HS-5 (cell line): ENCODE data around the gene L3MBTL4.
A peak's percentile ranks its signal among the peaks of the same experiment; 100 is the strongest.

Experiments used
- DNase-seq: peaks from one replicate; pipeline ENCODE4 v3.0.0-alpha.2; 2012; ENCODE audit warnings: low read depth

Gene L3MBTL4

DNA sequence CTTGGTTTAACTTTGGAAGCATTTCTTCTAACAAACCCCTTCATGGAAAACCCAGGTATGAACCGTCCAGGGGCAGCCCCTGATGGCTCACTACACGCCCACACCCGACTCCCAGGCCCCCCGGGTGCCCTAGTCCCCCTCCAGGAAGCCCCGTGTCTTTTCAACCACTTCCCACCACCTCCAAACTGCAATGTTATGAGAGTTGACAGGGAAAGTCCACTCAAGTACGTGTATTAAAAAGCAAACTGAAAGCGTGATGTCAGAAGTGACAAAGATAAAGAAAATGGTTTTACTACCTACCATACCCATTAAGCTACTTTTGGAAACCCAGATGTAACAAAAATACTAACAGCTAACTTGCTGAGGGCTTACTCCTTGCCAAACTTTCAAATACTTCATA is 51.5 kb downstream of the L3MBTL4 start:
- no peak for DNase-seq

DNA sequence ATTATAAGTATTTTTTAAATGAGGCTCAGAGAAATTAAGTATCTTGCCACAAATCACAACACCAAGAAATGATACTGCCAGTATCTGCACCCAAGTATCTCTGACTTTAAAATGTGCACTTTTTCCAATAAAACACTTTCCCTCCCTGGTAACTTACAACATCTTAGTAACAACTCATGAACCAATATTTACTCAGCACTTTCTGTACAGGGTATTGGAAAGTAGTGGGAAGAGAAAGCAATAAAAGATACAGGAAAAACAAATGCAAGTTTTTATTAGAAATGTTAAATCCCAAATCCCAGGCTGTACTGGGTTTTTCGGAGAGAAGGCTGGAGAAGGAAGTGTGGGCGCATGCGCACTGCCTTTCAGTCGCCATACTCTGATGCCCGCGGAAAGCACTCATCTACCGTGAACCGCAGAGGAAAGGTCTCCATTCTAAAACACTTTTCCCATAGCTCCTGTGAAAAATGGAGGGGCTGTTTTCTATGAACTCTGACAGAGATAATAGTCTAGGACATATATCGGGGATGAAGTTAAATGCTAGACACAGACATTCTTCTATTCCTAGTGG is 52.1 kb downstream of the L3MBTL4 start:
- no peak for DNase-seq

DNA sequence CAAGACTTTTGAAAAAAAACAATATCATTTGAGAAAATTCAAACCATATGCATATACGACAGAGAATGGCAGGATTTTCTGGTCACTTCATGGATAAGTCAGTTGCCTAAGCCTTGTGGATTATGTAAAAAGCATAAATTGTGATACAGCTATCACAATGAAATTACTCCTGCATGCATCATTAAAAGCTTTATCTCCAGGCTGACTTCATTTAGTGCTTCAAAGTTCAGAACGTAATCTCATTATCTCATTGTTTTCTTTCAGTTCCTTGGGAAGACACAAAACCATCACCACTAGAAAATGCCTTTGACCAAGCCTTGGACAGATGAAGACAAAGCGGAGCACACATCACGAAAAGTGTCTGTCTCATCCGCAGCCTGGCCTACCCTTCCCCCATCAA is 57.0 kb downstream of the L3MBTL4 start:
- DNase-seq: no peak

DNA sequence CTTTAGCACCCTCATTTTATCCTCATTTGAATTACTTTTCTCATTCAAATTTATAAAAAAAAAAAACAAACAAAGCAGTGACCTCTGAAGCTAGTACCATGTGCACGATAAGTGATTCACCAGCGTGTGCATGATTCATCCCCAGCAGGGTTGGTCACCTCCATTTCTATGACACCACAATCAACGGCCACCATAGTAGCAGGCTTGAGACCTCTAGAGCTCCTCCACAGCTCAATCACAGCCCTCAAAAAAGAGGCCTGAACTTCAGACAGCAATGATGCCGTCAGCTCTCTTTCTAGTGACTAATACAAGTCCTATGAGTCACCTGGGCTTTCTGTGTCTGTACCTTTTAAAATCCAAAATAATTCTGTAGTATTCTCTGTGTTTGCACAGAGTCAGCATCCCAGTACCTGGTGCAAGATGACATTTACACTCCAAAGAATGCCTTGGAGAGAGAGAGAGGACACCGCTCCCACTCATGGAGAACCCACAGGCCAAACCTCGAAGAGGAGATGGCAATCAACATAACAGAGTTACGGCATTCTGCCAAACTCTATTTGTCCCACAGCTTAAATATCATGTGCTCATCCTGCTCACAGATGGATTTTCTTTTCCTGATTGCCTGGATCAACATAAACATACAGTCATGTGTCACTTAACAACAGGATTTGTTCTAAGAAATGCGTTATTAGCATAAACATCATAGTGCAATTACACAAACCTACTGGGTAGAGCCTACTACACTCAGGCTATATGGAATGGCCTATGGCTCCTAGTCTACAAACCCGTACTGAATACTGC is 58.7 kb downstream of the L3MBTL4 start:
- peak; percentile 31 for DNase-seq

DNA sequence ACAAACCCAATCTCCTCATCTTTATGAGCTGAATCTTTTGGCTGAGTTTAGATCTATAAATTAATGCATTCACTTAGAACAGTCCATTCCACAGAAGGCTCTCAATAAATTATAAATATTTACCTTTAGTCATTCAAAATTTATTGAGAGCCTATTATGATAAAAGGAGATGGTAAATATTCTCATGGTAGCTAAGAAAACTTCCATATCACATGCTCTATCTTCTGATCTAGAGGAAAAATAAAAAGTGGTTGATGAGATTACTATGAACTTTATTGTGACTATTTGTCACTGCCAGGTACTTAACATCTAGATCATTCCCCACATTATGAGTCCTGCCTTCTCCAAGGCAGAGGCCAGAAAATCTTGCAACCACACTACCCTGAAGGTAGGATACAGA is 62.4 kb downstream of the L3MBTL4 start:
- DNase-seq: no peak

DNA sequence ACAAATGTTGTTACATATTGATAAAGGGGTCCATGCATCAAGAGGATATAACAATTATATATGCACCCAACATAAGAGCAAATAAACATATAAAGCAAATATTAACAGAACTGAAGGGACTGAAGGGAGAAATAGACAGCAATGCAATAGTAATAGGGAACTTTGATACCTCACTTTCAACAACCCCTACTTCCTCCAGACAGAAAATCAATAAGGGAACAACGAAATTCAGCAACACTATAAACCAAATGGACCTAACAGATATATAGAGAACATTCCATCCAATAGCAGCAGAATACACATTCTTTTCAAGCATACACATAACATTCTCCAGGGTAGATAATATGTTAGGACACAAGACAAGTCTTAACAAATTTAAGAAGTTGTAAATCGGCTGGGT is 71.7 kb downstream of the L3MBTL4 start:
- no peak for DNase-seq

DNA sequence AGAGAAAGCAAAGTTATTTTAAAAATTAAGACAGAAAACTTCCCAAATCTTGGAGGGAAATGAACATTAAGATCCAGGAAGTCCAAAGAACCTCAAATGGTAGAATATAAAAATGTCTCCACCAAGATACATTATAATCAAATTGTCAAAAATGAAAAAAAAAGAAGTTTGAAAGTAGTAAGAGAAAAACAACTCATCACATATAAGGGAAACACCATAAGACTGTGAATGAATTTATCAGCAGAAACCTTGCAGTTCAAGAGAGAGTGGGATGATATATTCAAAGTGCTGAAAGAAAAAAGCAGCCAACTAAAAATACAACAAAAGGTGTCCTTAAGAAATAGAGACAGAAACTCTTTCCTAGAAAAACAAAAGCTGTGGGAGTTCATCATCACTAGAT is 73.0 kb downstream of the L3MBTL4 start:
- DNase-seq: no peak

DNA sequence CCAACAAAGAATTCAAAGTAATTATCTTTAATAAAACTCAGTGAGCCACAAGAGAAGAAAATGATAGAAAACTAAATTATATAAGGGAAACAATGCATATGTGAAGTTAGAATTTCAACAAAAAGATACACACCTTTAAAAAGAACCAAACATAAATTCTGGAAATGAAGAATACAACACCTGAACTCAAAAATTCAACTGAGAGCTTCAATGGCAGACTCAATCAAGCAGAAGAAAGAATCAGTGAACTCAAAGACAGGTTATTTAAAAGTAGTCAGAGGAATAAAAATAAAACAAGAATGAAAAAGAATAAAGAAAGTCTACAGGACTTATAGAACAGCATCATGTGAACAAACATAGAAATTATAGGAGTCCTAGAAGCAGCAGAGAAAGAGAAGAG is 73.4 kb downstream of the L3MBTL4 start:
- DNase-seq: no peak

DNA sequence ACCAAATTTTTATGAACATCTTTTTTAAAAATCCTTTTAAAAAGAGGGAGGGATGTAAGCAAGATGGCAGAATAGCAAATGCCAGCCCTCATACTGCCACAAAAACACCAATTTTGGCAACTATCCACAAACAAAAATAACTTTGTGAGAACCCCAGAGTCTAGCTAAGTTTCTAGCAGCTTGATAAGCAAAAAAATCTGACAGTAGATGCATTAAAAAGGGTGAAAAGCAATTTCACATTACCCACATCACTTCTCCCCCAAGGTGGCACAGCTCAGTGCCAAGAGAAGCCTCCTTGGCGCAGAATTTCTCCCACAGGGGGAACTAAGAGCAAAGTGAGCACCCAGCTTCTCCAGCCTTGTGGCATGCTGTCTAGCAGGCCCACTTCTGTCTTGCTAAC is 74.6 kb downstream of the L3MBTL4 start:
- DNase-seq: no peak

DNA sequence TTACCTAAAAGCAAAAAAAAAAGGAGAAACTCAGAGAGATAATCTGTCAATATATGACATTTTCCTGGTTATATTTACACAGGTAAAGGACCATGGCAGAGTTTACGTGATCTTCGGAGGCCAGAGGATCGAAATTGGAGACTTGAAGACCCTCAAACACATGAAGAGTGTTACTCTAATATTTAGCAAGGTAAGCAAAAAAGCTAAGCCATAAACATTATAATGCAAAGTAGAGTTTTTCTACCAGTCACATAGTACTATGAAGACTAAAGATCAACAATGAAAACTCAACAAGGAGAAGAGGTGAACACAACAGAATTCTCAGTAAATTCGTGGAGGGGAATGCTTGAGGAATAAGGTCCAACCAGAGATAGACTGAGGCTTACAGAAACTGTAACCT is 78.5 kb downstream of the L3MBTL4 start:
- DNase-seq: no peak

DNA sequence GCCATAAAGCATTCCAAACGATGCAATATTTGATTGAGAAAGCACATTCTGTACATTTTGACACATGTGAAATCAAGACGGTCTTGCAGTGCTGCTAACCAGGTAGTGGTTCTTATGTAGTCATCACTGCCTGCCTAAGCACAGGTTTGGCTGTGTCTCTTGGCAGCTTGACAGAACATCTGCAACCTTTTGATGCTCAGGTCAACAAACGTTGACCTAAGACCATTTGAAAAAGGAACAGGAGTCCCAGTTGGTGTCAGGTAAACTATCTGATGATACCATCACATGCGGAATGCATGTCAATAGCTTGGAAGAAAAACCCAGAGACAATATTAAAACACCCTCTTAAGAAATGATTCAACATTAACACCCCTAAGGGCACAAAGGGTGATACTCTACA is 80.7 kb downstream of the L3MBTL4 start:
- no peak for DNase-seq

DNA sequence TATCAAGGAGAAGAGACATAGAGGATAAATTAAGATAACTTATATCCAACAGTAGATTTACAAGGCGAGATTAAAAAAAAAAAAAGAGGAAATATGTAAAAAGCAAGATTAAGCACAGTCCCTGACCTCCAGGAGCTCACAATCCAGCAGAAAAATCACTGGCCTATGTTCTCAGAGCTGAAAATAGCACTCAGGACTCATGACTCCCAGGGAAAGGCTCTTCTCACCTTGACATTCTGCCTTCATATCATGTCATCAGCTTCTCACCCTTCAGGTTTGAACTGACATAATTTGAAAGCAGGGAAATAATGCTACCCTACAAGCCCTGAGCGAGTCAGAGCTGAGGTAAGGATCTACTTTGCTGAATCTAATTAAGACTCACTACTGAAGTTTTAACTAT is 82.8 kb downstream of the L3MBTL4 start:
- DNase-seq: no peak

DNA sequence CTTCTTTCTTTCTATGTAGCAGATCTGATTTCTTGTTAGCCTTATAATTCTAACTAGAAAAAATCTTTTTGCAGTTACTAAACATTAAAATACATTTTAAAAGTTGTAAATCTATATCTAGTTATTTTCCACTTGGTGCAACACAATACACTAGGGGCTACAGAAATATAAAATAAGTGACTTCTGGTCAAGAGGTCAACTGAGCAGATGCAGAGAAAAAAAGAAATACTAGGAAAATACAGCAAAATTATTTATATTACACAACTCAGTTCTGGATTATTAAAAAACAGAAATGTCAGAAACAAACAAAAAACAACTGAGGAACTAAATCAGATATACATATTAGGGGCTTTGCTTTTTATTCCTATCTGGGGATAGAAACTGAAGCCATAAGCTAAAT is 83.9 kb downstream of the L3MBTL4 start:
- DNase-seq: no peak

DNA sequence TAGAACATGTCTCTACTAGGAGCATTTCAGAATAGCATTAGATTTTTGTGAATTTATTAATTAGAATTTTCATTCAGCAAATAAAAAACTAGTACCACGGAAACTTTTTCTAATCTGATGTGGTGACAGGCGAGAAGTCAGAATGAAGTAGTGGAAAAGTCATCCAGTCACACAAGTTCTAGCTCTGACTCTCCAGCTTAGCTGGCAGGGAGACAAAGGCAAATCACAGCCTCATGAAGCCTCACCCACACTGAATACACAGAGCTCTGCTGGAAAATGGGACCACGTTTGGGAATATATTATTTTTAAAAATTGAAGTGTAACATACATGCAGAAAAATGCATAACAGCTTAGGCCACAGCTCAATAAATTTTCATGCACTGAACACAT is 86.1 kb downstream of the L3MBTL4 start:
- DNase-seq: no peak

DNA sequence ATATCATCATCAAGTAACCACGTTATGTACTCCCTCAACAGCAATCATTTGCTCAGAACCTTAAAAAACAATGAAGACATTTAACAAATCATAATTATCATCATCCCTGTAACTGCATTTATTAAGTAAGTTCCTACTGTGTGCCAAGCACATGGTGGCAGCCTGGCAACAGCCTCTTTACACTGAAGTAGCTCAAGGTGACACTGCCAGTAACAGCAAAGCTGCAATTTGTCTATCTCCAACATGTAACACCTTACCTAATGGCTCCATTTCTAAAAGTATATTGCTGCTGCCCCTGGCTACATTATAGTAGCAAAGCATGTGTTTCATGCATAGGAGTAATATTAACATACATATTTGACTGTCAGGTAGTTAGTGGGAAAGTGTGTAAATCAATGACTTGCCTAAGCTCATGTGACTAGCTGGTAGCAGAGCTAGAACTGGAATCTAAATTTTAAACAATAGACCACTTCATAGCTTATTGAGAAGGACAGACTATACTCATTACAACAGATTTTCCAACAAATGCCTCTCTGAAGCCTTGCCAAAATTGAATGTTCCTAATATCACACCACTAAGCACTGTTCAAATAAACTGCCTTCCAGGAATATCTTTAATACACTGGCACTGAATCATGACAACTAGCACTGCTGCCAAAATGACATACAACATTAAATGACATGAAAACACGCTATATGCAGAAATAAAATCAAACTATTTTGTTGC is 86.7 kb downstream of the L3MBTL4 start:
- no peak for DNase-seq

DNA sequence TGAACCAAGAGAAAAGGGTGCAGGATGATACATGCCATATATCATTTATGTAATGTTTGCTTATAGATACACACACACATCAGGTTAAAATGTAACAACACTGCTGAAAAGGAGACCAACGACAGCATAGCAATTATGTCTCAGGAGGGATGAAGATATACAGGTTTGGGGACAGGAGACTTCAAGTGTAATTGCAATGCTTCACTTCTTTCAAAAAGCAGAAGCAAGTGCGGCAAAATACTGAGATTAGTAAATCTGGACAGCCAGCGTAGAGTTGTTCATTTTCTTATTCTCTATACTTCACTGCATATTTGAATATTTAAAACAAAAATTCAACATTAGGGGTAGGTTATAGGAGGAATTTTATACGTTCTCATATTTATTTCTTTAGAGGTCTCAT is 87.2 kb downstream of the L3MBTL4 start:
- DNase-seq: no peak

DNA sequence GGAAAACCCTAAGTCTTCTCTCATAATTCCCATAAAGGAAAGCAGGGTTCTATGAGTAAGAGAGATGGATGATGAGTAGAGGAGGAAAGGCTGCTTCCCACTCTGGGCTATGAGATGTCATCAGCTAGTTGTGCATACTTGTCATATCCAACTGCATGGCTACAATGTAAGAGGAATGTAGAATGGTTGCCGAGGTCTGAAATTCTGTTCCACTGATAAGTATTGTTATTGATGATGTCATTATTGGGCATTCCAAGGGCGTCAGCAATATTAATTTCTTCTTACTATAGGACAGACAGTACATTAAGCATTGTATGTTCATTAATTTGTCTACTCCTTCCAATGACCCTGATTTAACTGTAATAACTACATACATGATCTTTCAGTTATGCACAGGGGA is 88.1 kb downstream of the L3MBTL4 start:
- no peak for DNase-seq

DNA sequence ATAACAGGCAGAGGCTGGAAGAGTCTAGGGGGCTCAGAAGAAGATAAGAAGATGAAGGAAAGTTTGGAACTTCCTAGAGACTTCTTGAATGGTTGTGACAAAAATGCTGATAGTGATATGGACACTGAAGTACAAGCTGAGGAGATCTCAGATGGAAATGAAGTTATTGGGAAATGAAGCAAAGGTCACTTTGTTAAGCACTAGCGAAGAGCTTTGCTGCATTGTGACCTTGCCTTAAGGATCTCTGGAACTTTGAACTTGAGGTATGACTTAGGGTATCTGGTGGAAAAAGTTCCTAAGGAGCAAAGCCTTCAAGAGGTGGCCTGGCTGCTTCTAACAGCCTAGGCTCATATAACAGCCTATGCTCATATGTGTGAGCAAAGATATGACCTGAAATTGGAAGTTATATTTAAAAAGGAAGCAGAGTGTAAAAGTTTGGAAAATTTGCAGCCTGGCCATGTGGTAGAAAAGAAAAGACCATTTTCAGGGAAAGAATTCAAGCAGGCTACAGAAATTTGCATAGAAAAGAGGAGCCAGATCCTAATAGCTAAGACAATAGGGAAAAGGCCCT is 91.3 kb downstream of the L3MBTL4 start:
- DNase-seq: no peak

DNA sequence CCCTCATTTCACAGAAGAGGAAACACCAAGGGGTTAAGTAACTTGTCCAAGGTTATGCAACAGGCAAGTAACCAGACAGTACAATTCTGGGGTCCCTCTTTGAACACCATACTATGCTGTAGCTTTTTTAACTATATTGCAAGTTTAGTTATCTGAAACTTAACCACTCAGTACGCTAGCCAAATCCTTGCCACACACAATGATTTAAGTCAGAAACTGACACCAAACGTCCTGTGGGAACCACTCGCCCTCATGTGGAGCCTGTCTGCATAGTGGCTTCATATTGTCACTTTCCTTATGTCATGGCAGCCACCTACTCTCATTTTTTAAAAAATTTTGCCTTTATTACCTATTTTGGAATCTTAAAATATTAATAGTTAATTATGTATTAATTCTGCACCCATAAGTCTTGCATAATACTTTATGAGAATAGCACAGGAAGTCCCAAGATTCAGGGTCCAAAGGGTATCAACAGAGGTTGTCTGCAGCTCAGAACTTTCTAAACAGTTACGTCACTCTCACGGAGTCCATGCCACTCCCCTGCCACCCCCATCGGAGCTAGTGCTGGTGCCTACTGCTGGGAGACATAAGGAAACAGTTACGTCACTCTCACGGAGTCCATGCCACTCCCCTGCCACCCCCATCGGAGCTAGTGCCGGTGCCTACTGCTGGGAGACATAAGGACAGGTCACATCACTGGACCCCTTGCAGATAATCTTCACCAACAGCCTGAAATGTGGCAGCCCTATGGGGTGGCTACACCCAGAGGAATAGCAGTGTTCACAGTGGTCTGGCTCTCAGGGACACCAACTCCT is 99.0 kb downstream of the L3MBTL4 start:
- DNase-seq: no peak

DNA sequence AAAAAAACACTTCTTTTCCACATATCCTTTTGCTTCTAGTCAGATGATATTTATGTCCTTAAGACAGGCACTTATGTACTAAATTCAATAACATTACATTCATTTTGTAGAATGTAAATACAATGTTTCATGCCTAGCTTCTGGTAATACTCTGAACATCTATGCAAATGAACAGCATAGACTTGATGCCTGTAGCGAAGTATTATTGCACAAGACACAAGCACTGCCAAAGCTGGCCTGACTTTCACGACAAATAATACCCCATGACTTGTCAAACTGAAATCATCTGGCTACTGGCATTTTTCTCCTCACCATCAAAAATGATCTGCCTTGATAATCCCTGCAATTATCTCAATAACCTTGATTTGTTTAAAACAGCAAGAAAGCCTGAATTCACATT is 101.3 kb downstream of the L3MBTL4 start:
- DNase-seq: no peak

DNA sequence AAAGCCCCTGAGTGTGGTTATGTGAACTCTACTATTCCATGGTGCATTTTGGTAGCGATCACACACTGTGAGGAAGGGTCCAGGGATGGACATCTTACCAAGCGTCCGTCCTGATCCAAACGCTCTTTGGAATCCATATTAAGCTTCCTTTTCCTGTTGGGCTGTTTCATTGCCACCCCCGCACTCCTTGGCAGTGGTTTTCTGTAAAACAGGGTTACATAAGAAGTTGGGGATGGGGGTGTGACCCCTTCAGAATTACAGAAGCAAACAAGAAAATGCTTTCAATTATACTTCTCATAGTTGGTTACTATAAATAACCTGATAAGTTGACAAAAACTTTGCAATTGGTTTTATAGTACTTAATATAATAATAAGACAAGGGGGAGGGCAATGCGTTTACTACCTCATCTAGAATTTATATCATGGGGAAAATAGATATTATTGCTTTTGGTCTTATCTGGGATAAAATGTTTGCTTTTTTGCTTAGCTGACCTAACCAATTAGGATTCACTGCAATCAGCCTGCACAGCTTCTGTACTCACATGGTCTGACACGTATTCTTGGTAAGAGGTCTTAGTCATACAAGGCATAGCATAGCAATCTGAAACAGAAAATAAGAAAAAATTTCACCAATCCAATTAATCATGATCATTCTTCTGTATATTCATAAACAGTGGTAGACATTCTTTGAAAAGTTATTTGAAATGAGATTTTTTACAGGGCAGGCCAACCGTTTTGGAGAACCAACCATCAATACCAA is 103.1 kb downstream of the L3MBTL4 start:
- DNase-seq: no peak

DNA sequence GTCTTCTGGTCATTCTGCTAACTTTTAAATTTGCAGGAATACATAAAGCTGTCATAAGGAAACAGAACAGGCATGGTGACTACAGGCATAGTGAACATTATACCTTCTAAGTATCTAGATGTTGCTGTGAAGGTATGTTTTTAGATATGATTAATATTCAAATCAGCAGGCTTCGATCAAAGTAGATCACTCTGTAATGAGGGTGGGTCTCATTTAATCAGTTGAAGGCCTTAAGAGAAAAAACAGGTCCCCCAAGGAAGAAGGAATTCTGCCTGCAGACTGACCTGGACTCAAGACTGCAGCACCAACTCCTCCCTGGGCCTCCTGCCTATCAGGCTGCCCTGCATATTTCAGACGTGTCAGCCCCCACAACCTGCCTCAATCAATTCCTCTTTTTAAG is 104.0 kb downstream of the L3MBTL4 start:
- no peak for DNase-seq
